Prostate gland (tissue), 2 donors: ENCODE results near the gene NDUFS6. TPM values are rescaled to one million over a fixed set of nuclear protein-coding genes. Genes with fewer than 3 reads are reported as not detected.

ENCODE experiments used
- DNase-seq: peaks from one replicate; pipeline ENCODE4 v3.0.0-alpha.2; 2019; ENCODE audit warnings: low spot score
- H3K27ac ChIP-seq, 2 donors: fragments of 200-600 bp; sonication (generic); 2 replicates each; pipeline ENCODE4 v1.5.1; 2017 to 2019
- H3K27me3 ChIP-seq: fragments of 200-600 bp; sonication (generic); replicated peaks from 2 replicates; pipeline ENCODE4 v1.5.1; 2019; ENCODE audit not compliant: insufficient read depth
- H3K36me3 ChIP-seq, 2 donors: fragments of 200-600 bp; sonication (generic); 1 replicate in 1 of 2; 2 replicates in 1 of 2; pipeline versions ENCODE4 v1.5.1 to v1.8.1; 2017 to 2019
- H3K4me1 ChIP-seq: fragments of 200-600 bp; sonication (generic); replicated peaks from 2 replicates; pipeline ENCODE4 v1.5.1; 2019
- H3K4me3 ChIP-seq, 2 donors: fragments of 200-600 bp; sonication (generic); 2 replicates each; pipeline ENCODE4 v1.5.1; 2017 to 2019
- H3K9me3 ChIP-seq: fragments of 200-600 bp; sonication (generic); 2 replicates; pipeline ENCODE4 v1.5.1; 2017
- POLR2A ChIP-seq: fragments of 450-650 bp; IDR thresholded peaks from one replicate; pipeline ENCODE4 v1.6.1; 2016; ENCODE audit warnings: antibody characterized with exemption, mild to moderate bottlenecking
- POLR2AphosphoS5 ChIP-seq: sonication (generic); formaldehyde crosslinking; IDR thresholded peaks from one replicate; pipeline ENCODE4 v1.6.1; 2017; ENCODE audit warnings: antibody characterized with exemption
- WGBS: methylation state at CpG from one replicate; pipeline ENCODE4 v1.1.5; 2018; 5-methylcytosine and 5-hydroxymethylcytosine counted together
- intact Hi-C: fragments of 100-400 bp; cut with DNase I; formaldehyde crosslinking; loops from one replicate; pipeline ENCODE4 v1.14.2; 2022
- total RNA-seq, 2 donors: library from RNA; depleted of rRNA; stranded (reverse); fragments of >200 nt; gene quantifications; one replicate each; pipeline ENCODE4 v1.1.0, GENCODE V29; 2016
- TF ChIP-seq, protein P1 (sequence below), 4 experiments: fragments of 200-600 bp in 2 of 4; fragments of 450-650 bp in 2 of 4; sonication (generic) in 2 of 4; IDR thresholded peaks; 1 replicate in 3 of 4; 2 replicates in 1 of 4; pipeline ENCODE4 v1.5.1; 2016 to 2019; ENCODE audit warnings: antibody characterized with exemption in 4 of 4, mild to moderate bottlenecking in 2 of 4, moderate library complexity in 2 of 4

NDUFS6 gene
- 10 to 100 TPM; 27.8 to 70.2 TPM for total RNA-seq

DNA sequence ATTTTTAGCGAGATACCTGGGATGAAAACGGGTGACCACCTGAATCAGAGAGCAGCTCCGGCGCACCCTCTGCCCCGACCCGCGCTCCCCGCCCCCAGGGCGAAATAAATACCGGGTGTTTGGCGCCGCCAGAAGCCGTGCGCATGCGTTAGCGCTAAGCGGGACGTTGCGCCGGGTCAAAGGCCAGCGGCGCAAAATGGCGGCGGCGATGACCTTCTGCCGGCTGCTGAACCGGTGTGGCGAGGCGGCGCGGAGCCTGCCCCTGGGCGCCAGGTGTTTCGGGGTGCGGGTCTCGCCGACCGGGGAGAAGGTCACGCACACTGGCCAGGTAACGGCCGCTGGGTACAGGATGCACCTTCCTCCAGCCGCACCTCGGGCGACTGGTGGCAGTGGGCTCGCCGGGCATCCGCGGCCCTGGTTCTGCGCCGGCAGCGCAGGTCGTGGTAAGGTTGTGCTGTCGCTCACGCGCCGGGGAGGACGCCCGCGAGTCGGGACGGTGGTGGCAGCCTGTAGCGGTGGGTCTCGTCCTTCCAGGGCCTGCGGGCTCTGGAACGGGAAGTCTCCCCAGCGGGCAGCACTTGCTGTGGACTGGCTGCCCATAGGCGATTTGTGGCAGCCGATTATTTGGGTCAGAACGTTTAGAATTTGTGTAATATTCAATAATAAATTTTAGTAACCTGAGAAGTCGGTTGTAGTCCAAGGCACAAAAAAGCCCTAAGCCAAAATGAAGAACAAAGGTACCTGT, at the start of gene NDUFS6:
Gene NDUFS6, plus strand, starts transcription at position 186 of the 745 bp plus-strand sequence. Its CDS starts 11 bp downstream, at position 197.
- peak; percentile 42 for DNase-seq
- TF ChIP-seq POLR2AphosphoS5, result peak; percentile 78
- TF ChIP-seq POLR2A, result peak; percentile 31
- TF ChIP-seq, protein P1, sequence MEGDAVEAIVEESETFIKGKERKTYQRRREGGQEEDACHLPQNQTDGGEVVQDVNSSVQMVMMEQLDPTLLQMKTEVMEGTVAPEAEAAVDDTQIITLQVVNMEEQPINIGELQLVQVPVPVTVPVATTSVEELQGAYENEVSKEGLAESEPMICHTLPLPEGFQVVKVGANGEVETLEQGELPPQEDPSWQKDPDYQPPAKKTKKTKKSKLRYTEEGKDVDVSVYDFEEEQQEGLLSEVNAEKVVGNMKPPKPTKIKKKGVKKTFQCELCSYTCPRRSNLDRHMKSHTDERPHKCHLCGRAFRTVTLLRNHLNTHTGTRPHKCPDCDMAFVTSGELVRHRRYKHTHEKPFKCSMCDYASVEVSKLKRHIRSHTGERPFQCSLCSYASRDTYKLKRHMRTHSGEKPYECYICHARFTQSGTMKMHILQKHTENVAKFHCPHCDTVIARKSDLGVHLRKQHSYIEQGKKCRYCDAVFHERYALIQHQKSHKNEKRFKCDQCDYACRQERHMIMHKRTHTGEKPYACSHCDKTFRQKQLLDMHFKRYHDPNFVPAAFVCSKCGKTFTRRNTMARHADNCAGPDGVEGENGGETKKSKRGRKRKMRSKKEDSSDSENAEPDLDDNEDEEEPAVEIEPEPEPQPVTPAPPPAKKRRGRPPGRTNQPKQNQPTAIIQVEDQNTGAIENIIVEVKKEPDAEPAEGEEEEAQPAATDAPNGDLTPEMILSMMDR (IDR thresholded peaks at IDR 0.05), result peak in 1 of 4 experiments; percentile 9
- WGBS, result under 1% methylated on average over 61 of the region's 69 CpGs
- Histone ChIP-seq H3K4me3 (peak within 1 kb of the TSS; percentile 49 to 85), H3K9me3 (no peaks in the 10 kb centered on the region), H3K4me1 (no peaks in the 10 kb centered on the region), H3K27me3 (no peaks in the 10 kb centered on the region), H3K36me3 (peaks cover 7 to 10% of the 10 kb centered on the region in 2 donors), H3K27ac (peak within 1 kb of the TSS; percentile 65 to 74)
- intact Hi-C loops, result no loop called here

GRCh38 chr5:1751864-1752822, 49.1 kb upstream of the NDUFS6 start:
- no peaks in the 10 kb centered on the region for H3K9me3 ChIP-seq

GRCh38 chr5:1752881-1753280, 48.3 kb upstream of the NDUFS6 start:
- intact Hi-C loops, result no loop called here
- Histone ChIP-seq H3K4me1 (no peaks in the 10 kb centered on the region), H3K36me3 (no peaks in the 10 kb centered on the region), H3K27ac (no peak overlapping the region), H3K9me3 (no peaks in the 10 kb centered on the region), H3K27me3 (no peaks in the 10 kb centered on the region), H3K4me3 (no peak overlapping the region)
- WGBS, result 83% methylated on average over 16 of the region's 16 CpGs
- DNase-seq, result no peak
- TF ChIP-seq, protein P1 (IDR thresholded peaks at IDR 0.05), result no peak
- TF ChIP-seq POLR2A (no peak), POLR2AphosphoS5 (no peak)

More at GRCh38 chr5:1751864-1752822, 49.1 kb upstream of the NDUFS6 start:
- Histone ChIP-seq H3K4me1 (no peaks in the 10 kb centered on the region), H3K4me3 (no peak overlapping the region), H3K27ac (no peak overlapping the region), H3K36me3 (no peaks in the 10 kb centered on the region), H3K27me3 (no peaks in the 10 kb centered on the region)
- WGBS, result 83% methylated on average over 29 of the region's 29 CpGs
- intact Hi-C loops, result no loop called here
- no peak for TF ChIP-seq POLR2AphosphoS5
- no peak for TF ChIP-seq POLR2A
- TF ChIP-seq, protein P1 (IDR thresholded peaks at IDR 0.05), result no peak
- no peak for DNase-seq

DNA sequence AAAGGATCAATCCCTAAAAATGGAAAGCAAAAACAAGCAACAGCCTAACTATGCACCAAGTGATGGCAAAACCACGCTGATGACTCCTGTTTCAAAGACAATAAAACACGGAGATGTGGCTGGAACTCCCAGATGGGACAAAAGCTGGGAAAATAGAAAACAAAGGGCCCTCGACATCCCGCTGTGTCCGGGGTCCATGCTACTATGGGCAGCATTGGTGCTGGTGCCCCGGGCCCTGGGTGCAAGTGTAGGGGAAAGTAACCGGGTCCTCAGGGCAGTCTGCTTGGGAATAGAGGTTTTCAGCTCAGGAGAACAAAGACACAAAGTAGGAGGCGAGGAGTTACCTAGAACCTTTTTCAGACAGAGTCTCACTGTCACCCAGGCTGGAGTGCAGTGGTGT, 47.7 kb upstream of the NDUFS6 start:
- no peak for TF ChIP-seq POLR2AphosphoS5
- no peak for TF ChIP-seq POLR2A
- TF ChIP-seq, protein P1 (IDR thresholded peaks at IDR 0.05), result no peak
- WGBS, result 80% methylated on average over 8 of the region's 8 CpGs
- Histone ChIP-seq H3K9me3 (no peaks in the 10 kb centered on the region), H3K27me3 (no peaks in the 10 kb centered on the region), H3K4me3 (no peak overlapping the region), H3K4me1 (no peaks in the 10 kb centered on the region), H3K36me3 (no peaks in the 10 kb centered on the region), H3K27ac (no peak overlapping the region)
- no peak for DNase-seq
- intact Hi-C loops, result no loop called here
